K562 (cell line): ENCODE data around the gene NMT1. TPM values are rescaled to one million over a fixed set of nuclear protein-coding genes. Genes with fewer than 3 reads are reported as not detected.

ENCODE experiments used
- ATAC-seq: fragments of 200-7000 bp; cut with Tn5 transposase; 3 replicates; pipeline ENCODE4 v1.9.1; 2020; ENCODE audit warnings: moderate library complexity
- BruUV-seq: library from RNA; stranded (reverse); fragments of 400-500 nt; replicated peaks from 2 replicates; lab custom pipeline; 2021; lab: Mats Ljungman, UMichigan
- CTCF ChIA-PET: fragments of 300-600 bp; formaldehyde crosslinking; extraction: SDS; loops from one replicate; lab custom pipeline; 2021; ENCODE audit warnings: low intra/inter-chr PET ratio; lab: Yijun Ruan, JAX
- POLR2A ChIA-PET: fragments of 300-600, 350-650 bp; sonication (Branson Sonifier 250); formaldehyde crosslinking; extraction: SDS; loops from one replicate; lab custom pipeline; 2021; ENCODE audit warnings: antibody characterized with exemption, inconsistent platforms; lab: Yijun Ruan, JAX
- DNase-seq, 4 experiments: peaks; one replicate each; pipeline versions ENCODE4 v3.0.0 to v3.0.0-alpha.2; 2011 to 2018; ENCODE audit warnings: low spot score in 3 of 4, mixed read lengths in 3 of 4; ENCODE audit errors: extremely low read depth in 1 of 4
- FAIRE-seq: peaks from 2 replicates; lab custom pipeline; 2011; peaks lifted over from hg19 to GRCh38; lab: Jason Lieb, UNC
- H2AFZ ChIP-seq: 2 replicates; pipeline ENCODE4 v1.6.0; 2011; ENCODE audit warnings: low read depth, low read length, control low read depth, inconsistent platforms
- H3K27ac ChIP-seq: fragments of 200-600 bp; 3 replicates; pipeline ENCODE4 v1.8.0; 2011; ENCODE audit warnings: low read depth, mild to moderate bottlenecking, control low read depth, inconsistent platforms, low read length, moderate library complexity, mixed read lengths; ENCODE audit errors: extremely low read depth
- H3K27me3 ChIP-seq, 2 experiments: fragments of 300-600 bp in 1 of 2; 2 replicates in 1 of 2; 3 replicates in 1 of 2; pipeline versions ENCODE4 v1.6.0 to v1.8.0; 2011; ENCODE audit warnings: inconsistent platforms in 2 of 2, low read length in 2 of 2, mild to moderate bottlenecking in 1 of 2, mixed read lengths in 1 of 2, moderate library complexity in 1 of 2; ENCODE audit not compliant: control insufficient read depth in 2 of 2, insufficient read depth in 2 of 2
- H3K36me3 ChIP-seq: fragments of 300-600 bp; 3 replicates; pipeline ENCODE4 v1.8.0; 2011; ENCODE audit warnings: mild to moderate bottlenecking, low read length, inconsistent platforms; ENCODE audit not compliant: control insufficient read depth, insufficient read depth
- H3K4me1 ChIP-seq, 2 experiments: fragments of 200-600 bp in 1 of 2; replicated peaks in 1 of 2; 2 replicates in 1 of 2; 3 replicates in 1 of 2; pipeline versions ENCODE4 v1.5.1 to v1.8.0; 2011; ENCODE audit warnings: inconsistent platforms in 2 of 2, low read length in 2 of 2, mild to moderate bottlenecking in 1 of 2, mixed read lengths in 1 of 2, moderate library complexity in 1 of 2; ENCODE audit not compliant: control insufficient read depth in 2 of 2, insufficient read depth in 2 of 2
- H3K4me2 ChIP-seq: 2 replicates; pipeline ENCODE4 v1.6.1; 2011; ENCODE audit warnings: low read length, control low read depth, inconsistent platforms, mixed read lengths; ENCODE audit not compliant: insufficient read depth
- H3K4me3 ChIP-seq: fragments of 200-600 bp; sonication (generic), shearing (Covaris generic); 2 replicates; pipeline ENCODE4 v1.5.1; 2016; ENCODE audit warnings: control low read depth, inconsistent platforms
- H3K79me2 ChIP-seq: fragments of 200-600 bp; 3 replicates; pipeline ENCODE4 v1.8.0; 2011; ENCODE audit warnings: low read length, inconsistent platforms; ENCODE audit not compliant: control insufficient read depth, insufficient read depth
- H3K9ac ChIP-seq, 2 experiments: 2 replicates each; pipeline versions ENCODE4 v1.6.0 to v1.6.1; 2011; ENCODE audit warnings: low read depth in 2 of 2, low read length in 2 of 2, control low read depth in 1 of 2, inconsistent platforms in 1 of 2, mild to moderate bottlenecking in 1 of 2, mixed read lengths in 1 of 2; ENCODE audit not compliant: insufficient read depth in 1 of 2
- H3K9me1 ChIP-seq: one replicate; pipeline ENCODE4 v1.6.0; 2011; ENCODE audit warnings: inconsistent platforms, mild to moderate bottlenecking, low read length, moderate library complexity; ENCODE audit not compliant: control insufficient read depth, insufficient read depth
- H3K9me3 ChIP-seq: replicated peaks from 2 replicates; pipeline ENCODE4 v1.5.1; 2011; ENCODE audit warnings: low read depth, low read length, inconsistent platforms; ENCODE audit not compliant: control insufficient read depth, insufficient read depth
- H4K20me1 ChIP-seq: replicated peaks from 2 replicates; pipeline ENCODE4 v1.6.1; 2011; ENCODE audit warnings: low read length, inconsistent platforms, mixed read lengths; ENCODE audit not compliant: control insufficient read depth, insufficient read depth
- DIDO1 ChIP-seq: fragments of 450-650 bp; IDR thresholded peaks from 2 replicates; pipeline ENCODE4 v1.6.1; 2016; ENCODE audit warnings: low read depth, missing biosample characterization, missing genetic modification characterization
- E2F8 ChIP-seq: fragments of 450-650 bp; IDR thresholded peaks from 2 replicates; pipeline ENCODE4 v1.7.1; 2018; ENCODE audit warnings: mild to moderate bottlenecking, low read depth; ENCODE audit not compliant: partially characterized antibody
- EGR1 ChIP-seq: fragments of 450-650 bp; conservative IDR thresholded peaks from 2 replicates; pipeline ENCODE4 v1.6.1; 2017; ENCODE audit warnings: mild to moderate bottlenecking
- EHMT2 ChIP-seq: fragments of 450-650 bp; IDR thresholded peaks from 2 replicates; pipeline ENCODE4 v1.6.1; 2018; ENCODE audit warnings: antibody characterized with exemption
- GTF2E2 ChIP-seq: fragments of 200-800 bp; sonication (Bioruptor generic); IDR thresholded peaks from 2 replicates; pipeline ENCODE4 v1.6.1; 2016; ENCODE audit warnings: missing genetic modification characterization, missing compliant biosample characterization
- HES1 ChIP-seq: fragments of 450-650 bp; IDR thresholded peaks from 2 replicates; pipeline ENCODE4 v1.6.1; 2016; ENCODE audit warnings: low read depth, mild to moderate bottlenecking, moderate library complexity
- HMGXB4 ChIP-seq: sonication (generic); formaldehyde crosslinking; IDR thresholded peaks from 2 replicates; pipeline ENCODE4 v1.8.1; 2023; ENCODE audit warnings: mild to moderate bottlenecking, missing genetic modification reagents
- IFI16 ChIP-seq: fragments of 250-450 bp; sonication (Bioruptor Pico); IDR thresholded peaks from 2 replicates; pipeline ENCODE4 v2.1.2; 2022; ENCODE audit warnings: mild to moderate bottlenecking, inconsistent platforms
- NFYB ChIP-seq: IDR thresholded peaks from 2 replicates; pipeline ENCODE4 v1.6.1; 2011; ENCODE audit warnings: mild to moderate bottlenecking, moderate library complexity; ENCODE audit not compliant: insufficient read length; ENCODE audit errors: extremely low read depth
- RBM22 ChIP-seq: fragments of 200-400 bp; formaldehyde crosslinking; IDR thresholded peaks from 2 replicates; pipeline ENCODE4 v1.6.1; 2018; ENCODE audit warnings: low read length, low read depth; ENCODE audit not compliant: poor library complexity, severe bottlenecking
- SMAD3 ChIP-seq: fragments of 450-650 bp; formaldehyde crosslinking; conservative IDR thresholded peaks from 2 replicates; pipeline ENCODE4 v1.4.0; 2020; ENCODE audit warnings: mild to moderate bottlenecking
- XRCC4 ChIP-seq: IDR thresholded peaks from one replicate; pipeline ENCODE4 v1.6.1; 2011; ENCODE audit not compliant: insufficient read depth, insufficient read length; ENCODE audit errors: extremely low read depth
- ZZZ3 ChIP-seq: fragments of 450-650 bp; IDR thresholded peaks from 2 replicates; pipeline ENCODE4 v1.6.1; 2016; ENCODE audit warnings: antibody characterized with exemption, mild to moderate bottlenecking, moderate library complexity
- WGBS: fragments of 100-300 bp; shearing (Covaris generic); methylation state at CpG from one replicate; pipeline ENCODE4 v1.1.6; 2016; ENCODE audit warnings: low coverage, mixed read lengths; ENCODE audit not compliant: insufficient coverage; ENCODE audit errors: missing lambda C conversion rate; 5-methylcytosine and 5-hydroxymethylcytosine counted together
- in situ Hi-C: fragments of 300-500 bp; cut with MboI; formaldehyde crosslinking; loops from 4 replicates; pipeline ENCODE4 v1.15.0; 2018; ENCODE audit warnings: inconsistent platforms, mixed read lengths
- intact Hi-C: fragments of 100-400 bp; cut with micrococcal nuclease; formaldehyde crosslinking; loops from 2 replicates; pipeline ENCODE4 v1.14.2; 2022
- polyA plus RNA-seq, 8 experiments: library from polyadenylated mRNA; depleted of rRNA in 4 of 8; stranded (reverse) in 5 of 8; unstranded in 3 of 8; fragments of >200 nt; fragmentation: Nextera tagmentation in 2 of 8; fragmentation: Illumina TruSeq in 1 of 8; extraction: Ambion mirVana in 2 of 8; extraction: Trizol in 1 of 8; gene quantifications; 2 replicates each; pipeline versions ENCODE4 v1.2.1 to v1.2.3, GENCODE V29; 2011 to 2014; ENCODE audit warnings: inconsistent platforms in 1 of 8, missing spikeins in 1 of 8
- total RNA-seq, 7 experiments: library from RNA; depleted of rRNA in 6 of 7; stranded (reverse); fragments of >200 nt in 6 of 7; fragmentation: Illumina TruSeq in 2 of 7; extraction: Trizol in 2 of 7; gene quantifications; 2 replicates each; pipeline versions ENCODE4 v1.2.1 to v1.2.3, GENCODE V29; 2011 to 2021; ENCODE audit warnings: low replicate concordance in 1 of 7
- TF ChIP-seq, protein P1 (sequence below), 3 experiments: IDR thresholded peaks in 2 of 3; conservative IDR thresholded peaks in 1 of 3; 2 replicates each; pipeline ENCODE4 v1.5.1; 2011 to 2012; ENCODE audit warnings: low read length in 3 of 3, mild to moderate bottlenecking in 3 of 3, control low read depth in 2 of 3, improper control_type of control experiment in 1 of 3, inconsistent platforms in 1 of 3, low read depth in 1 of 3, mixed read lengths in 1 of 3, moderate library complexity in 1 of 3; ENCODE audit not compliant: insufficient read depth in 2 of 3

Gene NMT1
- total and polyA plus RNA-seq, 9 of the 15 experiments (the other 6 are each of a cell fraction or from before 2014, with no cell fraction given) = 86.7 to 569 (median 213) TPM

DNA sequence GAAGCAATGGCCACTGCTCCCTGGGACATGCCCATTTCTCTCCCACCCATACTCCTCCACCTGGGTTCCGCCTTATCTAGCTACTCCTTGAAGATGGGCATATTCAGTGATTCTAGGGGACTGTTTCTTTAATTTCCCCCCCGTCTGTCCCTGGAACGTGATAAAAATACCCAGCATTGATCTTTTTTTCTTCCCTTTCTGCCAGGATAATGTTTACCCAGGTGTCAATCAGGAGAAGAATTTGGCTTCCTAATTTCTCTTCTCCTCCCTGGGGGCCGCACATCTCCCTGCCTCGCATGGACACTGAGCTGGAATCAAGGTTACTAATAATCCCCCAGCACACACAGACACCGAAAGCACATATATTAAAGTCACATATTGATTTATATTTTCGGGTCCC lies 44.9 kb upstream of the NMT1 start:
- intact Hi-C loops = loop anchor here (5.0 to 10.0 kb wide), 3 partner anchors 81 to 241 kb away; no protein-coding TSS in a partner anchor
- 44% methylated on average over 7 of the region's 7 CpGs for WGBS
- Histone ChIP-seq H3K4me3 (no peak overlapping the region), H3K36me3 (no peaks in the 10 kb centered on the region; the same call in 2 of the 3 replicates), H3K4me2 (no peak overlapping the region), H3K9me1 (peaks cover 3% of the 10 kb centered on the region), H3K9ac (no peak overlapping the region), H4K20me1 (0 out of 2 replicates have a peak, but pooled peaks cover 4% of the 10 kb centered on the region), H3K27me3 (no peaks in the 10 kb centered on the region), H3K79me2 (no peaks in the 10 kb centered on the region), H2AFZ (no peak overlapping the region), H3K9me3 (no peaks in the 10 kb centered on the region), H3K27ac (no peak overlapping the region), H3K4me1 (peaks cover 18 to 31% of the 10 kb centered on the region in 2 experiments; a peak in 4 of 5 replicates)
- POLR2A ChIA-PET = no interaction called here
- ATAC-seq = no peak
- no peak for DNase-seq
- BruUV-seq = no TSS peak
- in situ Hi-C loops = loop anchor here (5.0 to 10.0 kb wide), 2 partner anchors 99 to 241 kb away; partner anchors contain the start of gene GFAP
- CTCF ChIA-PET = no interaction called here
- no peak for FAIRE-seq
- TF ChIP-seq EHMT2 (no peak), HES1 (no peak), EGR1 (no peak), E2F8 (no peak), XRCC4 (no peak), ZZZ3 (no peak), IFI16 (no peak), NFYB (no peak), HMGXB4 (no peak), DIDO1 (tag) (no peak), SMAD3 (no peak), GTF2E2 (tag) (no peak), RBM22 (no peak)
- TF ChIP-seq, protein P1, sequence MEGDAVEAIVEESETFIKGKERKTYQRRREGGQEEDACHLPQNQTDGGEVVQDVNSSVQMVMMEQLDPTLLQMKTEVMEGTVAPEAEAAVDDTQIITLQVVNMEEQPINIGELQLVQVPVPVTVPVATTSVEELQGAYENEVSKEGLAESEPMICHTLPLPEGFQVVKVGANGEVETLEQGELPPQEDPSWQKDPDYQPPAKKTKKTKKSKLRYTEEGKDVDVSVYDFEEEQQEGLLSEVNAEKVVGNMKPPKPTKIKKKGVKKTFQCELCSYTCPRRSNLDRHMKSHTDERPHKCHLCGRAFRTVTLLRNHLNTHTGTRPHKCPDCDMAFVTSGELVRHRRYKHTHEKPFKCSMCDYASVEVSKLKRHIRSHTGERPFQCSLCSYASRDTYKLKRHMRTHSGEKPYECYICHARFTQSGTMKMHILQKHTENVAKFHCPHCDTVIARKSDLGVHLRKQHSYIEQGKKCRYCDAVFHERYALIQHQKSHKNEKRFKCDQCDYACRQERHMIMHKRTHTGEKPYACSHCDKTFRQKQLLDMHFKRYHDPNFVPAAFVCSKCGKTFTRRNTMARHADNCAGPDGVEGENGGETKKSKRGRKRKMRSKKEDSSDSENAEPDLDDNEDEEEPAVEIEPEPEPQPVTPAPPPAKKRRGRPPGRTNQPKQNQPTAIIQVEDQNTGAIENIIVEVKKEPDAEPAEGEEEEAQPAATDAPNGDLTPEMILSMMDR (IDR thresholded peaks at IDR 0.05 in 2 of 3, conservative IDR thresholded peaks at IDR 0.05 in 1 of 3; ENCODE audit: insufficient read depth in 2 of 3, low read depth in 1 of 3, low read length in 3 of 3) = no peak
